GM12801 (cell line): ENCODE results near the gene CACNA1A.

Source experiments
- CTCF ChIP-seq: IDR thresholded peaks from one replicate; pipeline ENCODE4 v1.5.1; 2011; ENCODE audit warnings: control low read depth; ENCODE audit not compliant: insufficient read length; ENCODE audit errors: extremely low read depth

Gene CACNA1A

DNA sequence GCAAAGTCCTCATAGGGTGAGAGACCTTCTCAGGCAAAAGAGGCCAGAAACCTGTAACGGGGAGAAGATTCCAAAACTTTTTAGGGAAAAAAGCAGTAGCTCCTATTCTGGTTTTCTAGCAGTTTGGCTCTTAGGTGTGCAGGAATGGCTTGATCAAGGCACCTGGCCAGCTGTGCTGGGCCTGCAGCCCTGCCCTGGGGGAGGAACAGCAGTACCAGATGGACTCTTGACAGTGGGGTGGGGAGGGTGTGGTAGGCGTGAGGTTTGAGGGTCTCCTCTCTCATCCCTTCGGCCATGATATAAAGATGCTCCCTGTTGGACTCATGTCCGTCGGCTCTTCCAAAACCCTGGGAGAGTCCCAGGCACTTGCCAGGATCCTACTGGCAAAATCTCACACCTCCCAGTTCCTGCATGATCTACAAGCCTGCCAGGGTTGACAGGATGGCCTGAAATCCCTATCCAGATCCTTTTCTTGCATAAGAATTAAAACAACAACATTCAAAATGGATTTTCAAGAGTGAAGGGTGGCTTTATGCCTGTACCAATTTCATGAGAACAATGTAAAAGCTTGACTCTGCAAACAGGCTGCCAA lies 235.7 kb downstream of the CACNA1A start:
- TF ChIP-seq CTCF, result no peak

- no peak for TF ChIP-seq CTCF
These were observed 236.9 kb downstream of the CACNA1A start for GRCh38 chr19:13269348-13269747.

- TF ChIP-seq CTCF, result no peak
These were observed 238.4 kb downstream of the CACNA1A start for GRCh38 chr19:13267889-13268288.

DNA sequence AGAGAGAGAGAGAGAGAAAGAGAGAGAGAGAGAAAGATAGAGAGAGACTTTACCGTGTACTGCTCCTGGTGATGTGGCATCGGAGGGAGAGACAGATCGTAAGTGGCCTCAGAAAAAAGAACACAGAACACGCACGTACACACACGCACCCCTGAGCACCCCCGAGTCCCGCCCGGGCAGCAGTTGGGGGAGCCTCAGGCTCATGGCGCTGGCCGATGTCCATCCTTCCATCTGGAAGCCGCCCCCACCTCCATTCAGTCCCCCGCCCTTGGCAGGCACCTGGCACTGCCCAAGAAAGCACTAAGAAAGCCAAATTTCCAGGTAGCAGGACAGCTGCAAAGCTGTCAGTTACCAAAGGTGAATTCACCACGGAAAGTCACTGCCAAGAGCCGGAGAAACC lies 239.1 kb downstream of the CACNA1A start:
- TF ChIP-seq CTCF, result no peak

DNA sequence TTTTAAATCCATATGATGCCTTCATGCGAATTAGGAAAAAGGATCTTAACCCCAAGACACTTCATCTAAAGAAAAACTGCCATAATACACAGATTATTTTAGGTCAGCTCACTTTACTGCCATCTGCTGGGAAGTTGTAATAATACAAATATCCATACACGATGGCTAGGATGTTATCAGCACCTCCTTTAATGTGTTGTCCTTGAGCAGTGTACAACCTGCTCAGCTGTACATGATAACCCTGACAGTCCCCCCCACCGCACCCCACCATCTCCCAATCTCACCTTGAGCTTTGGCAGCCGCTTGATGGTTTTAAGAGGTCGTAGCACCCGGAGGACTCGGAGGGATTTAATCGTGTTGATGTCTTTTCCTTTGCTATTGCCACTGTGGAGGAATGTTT lies 243.8 kb downstream of the CACNA1A start:
- TF ChIP-seq CTCF, result no peak

DNA sequence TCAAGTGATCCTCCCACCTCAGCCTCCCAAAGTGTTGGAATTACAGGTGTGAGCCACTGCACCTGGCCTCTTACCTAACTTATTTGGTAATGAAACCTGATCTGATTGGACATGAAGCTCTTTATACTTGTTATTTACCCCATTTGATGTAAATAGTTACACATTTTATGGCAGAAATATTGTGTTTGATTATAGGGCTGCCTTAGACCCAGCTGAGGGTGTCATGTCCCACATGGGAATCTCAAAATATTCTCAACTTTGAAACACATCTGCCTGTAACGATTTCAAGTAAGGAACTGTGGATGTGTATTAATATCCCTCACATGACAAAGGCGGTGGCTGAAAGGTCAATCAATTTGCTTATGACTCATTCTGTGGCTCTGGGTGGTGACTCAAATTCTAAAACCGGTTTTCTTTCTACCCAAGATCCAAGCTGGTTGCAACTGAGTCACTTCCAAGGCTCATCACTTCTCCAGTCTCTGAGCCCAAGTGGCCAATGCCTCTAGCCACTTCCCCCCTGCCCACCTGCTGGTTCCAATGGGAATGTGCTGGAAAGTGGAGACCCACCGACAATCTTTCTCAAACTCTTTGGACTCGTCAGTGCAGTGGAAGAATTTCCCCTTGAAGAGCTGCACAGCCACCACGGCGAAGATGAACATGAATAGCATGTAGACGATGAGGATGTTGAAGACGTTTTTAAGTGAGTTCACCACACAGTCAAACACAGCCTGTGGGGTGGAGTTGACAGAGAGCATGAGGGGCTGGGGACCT lies 245.2 kb downstream of the CACNA1A start:
- no peak for TF ChIP-seq CTCF

DNA sequence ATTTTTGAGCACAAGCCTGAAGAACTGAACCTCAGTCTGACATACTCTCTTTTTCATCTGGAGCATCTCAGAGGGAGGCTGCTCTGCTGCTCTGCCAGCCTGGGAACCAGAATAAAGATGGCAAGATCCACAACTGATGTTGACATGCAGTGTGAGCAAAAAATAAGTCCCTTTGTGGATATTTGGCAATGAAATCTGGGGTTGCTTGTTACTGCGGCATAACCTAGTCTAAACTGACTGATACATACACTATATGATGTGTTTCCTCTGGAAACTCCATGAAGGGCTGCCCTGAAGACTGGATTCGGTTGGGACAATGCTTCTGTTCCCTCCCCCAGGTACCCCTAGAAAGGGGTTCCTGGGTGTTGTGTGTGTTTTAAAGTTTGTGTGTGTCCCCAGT lies 249.4 kb downstream of the CACNA1A start:
- no peak for TF ChIP-seq CTCF

- TF ChIP-seq CTCF, result no peak
These were observed 250.6 kb downstream of the CACNA1A start for GRCh38 chr19:13255719-13256059.
